Tibial nerve (tissue), 4 donors: ENCODE measurements around the gene TMCO6. TPM values are rescaled to one million over a fixed set of nuclear protein-coding genes. Genes with fewer than 3 reads are reported as not detected.

Source experiments
- DNase-seq, 2 donors: peaks; one replicate each; pipeline ENCODE4 v3.0.0-alpha.2; 2019; ENCODE audit warnings: low spot score in 2 of 2
- H3K27ac ChIP-seq, 4 donors: fragments of 200-600 bp; sonication (generic) in 3 of 4; one replicate each; pipeline ENCODE4 v1.5.1; 2017 to 2019; ENCODE audit warnings: mild to moderate bottlenecking in 1 of 4
- H3K27me3 ChIP-seq, 2 donors: fragments of 200-600 bp; sonication (generic) in 1 of 2; one replicate each; pipeline versions ENCODE4 v1.5.1 to v1.6.0; 2017 to 2019
- H3K36me3 ChIP-seq, 3 donors: fragments of 200-600 bp; sonication (generic); one replicate each; pipeline ENCODE4 v1.5.1; 2018 to 2019
- H3K4me1 ChIP-seq, 4 donors: fragments of 200-600 bp; sonication (generic) in 3 of 4; one replicate each; pipeline ENCODE4 v1.5.1; 2017 to 2019
- H3K4me3 ChIP-seq, 4 donors: fragments of 200-600 bp; sonication (generic) in 3 of 4; one replicate each; pipeline ENCODE4 v1.5.1; 2017 to 2019; ENCODE audit warnings: mild to moderate bottlenecking in 1 of 4, moderate library complexity in 1 of 4
- H3K9me3 ChIP-seq, 4 donors: fragments of 200-600 bp; sonication (generic) in 3 of 4; one replicate each; pipeline ENCODE4 v1.5.1; 2017 to 2019
- EP300 ChIP-seq, 2 donors: sonication (generic); formaldehyde crosslinking; IDR thresholded peaks; one replicate each; pipeline ENCODE4 v1.6.1; 2017; ENCODE audit warnings: antibody characterized with exemption in 2 of 2, mild to moderate bottlenecking in 1 of 2
- POLR2A ChIP-seq, 2 donors: fragments of 450-650 bp; IDR thresholded peaks; one replicate each; pipeline ENCODE4 v1.6.1; 2017; ENCODE audit warnings: antibody characterized with exemption in 2 of 2, mild to moderate bottlenecking in 2 of 2, moderate library complexity in 2 of 2
- WGBS, 2 donors: methylation state at CpG; one replicate each; pipeline ENCODE4 v1.1.5; 2018; 5-methylcytosine and 5-hydroxymethylcytosine counted together
- total RNA-seq, 4 donors: library from RNA; depleted of rRNA; stranded (reverse); fragments of >200 nt; gene quantifications; one replicate each; pipeline ENCODE4 v1.1.0, GENCODE V29; 2016
- TF ChIP-seq, protein P1 (sequence below), 5 experiments: fragments of 200-600 bp in 3 of 5; fragments of 450-650 bp in 2 of 5; sonication (generic) in 3 of 5; IDR thresholded peaks; one replicate each; pipeline ENCODE4 v1.5.1; 2016 to 2019; ENCODE audit warnings: antibody characterized with exemption in 5 of 5, mild to moderate bottlenecking in 3 of 5, moderate library complexity in 2 of 5

Gene TMCO6
- total RNA-seq, 4 donors from 2014 or later: 72.8 to 129 (median 93.0) TPM

- Histone ChIP-seq H3K9me3 (no peaks in the 10 kb centered on the region), H3K27me3 (no peaks in the 10 kb centered on the region), H3K4me1 (peaks cover 0 to 38% (median 20%) of the 10 kb centered on the region in 4 donors), H3K36me3 (peaks cover 11 to 61% (median 27%) of the 10 kb centered on the region in 3 donors), H3K27ac (no peak overlapping the region), H3K4me3 (no peak overlapping the region)
- 59 to 63% methylated on average over 5 of the region's 5 CpGs for WGBS, 2 donors
- no peak for DNase-seq
- TF ChIP-seq POLR2A (IDR thresholded peaks at IDR 0.05) (no peak), EP300 (IDR thresholded peaks at IDR 0.05) (no peak)
- TF ChIP-seq, protein P1, sequence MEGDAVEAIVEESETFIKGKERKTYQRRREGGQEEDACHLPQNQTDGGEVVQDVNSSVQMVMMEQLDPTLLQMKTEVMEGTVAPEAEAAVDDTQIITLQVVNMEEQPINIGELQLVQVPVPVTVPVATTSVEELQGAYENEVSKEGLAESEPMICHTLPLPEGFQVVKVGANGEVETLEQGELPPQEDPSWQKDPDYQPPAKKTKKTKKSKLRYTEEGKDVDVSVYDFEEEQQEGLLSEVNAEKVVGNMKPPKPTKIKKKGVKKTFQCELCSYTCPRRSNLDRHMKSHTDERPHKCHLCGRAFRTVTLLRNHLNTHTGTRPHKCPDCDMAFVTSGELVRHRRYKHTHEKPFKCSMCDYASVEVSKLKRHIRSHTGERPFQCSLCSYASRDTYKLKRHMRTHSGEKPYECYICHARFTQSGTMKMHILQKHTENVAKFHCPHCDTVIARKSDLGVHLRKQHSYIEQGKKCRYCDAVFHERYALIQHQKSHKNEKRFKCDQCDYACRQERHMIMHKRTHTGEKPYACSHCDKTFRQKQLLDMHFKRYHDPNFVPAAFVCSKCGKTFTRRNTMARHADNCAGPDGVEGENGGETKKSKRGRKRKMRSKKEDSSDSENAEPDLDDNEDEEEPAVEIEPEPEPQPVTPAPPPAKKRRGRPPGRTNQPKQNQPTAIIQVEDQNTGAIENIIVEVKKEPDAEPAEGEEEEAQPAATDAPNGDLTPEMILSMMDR (IDR thresholded peaks at IDR 0.05): no peak
Observed at GRCh38 chr5:140694276-140694675, 55.0 kb downstream of the TMCO6 start.

Other genes with a start within 250 kb of the TMCO6 start
- gene ANKHD1, start 237.6 kb upstream of the TMCO6 start, total RNA-seq: 100 to 1,000 TPM; 119 to 212 (median 162) TPM
- 10 to 100 TPM; 12.3 to 29.4 (median 14.9) TPM for gene EIF4EBP3, start 91.8 kb upstream of the TMCO6 start, total RNA-seq
- gene SRA1, start 82.0 kb upstream of the TMCO6 start, total RNA-seq: 10 to 100 TPM; 16.6 to 23.7 (median 19.2) TPM
- 10 to 100 TPM; 43.7 to 70.8 (median 48.4) TPM for gene APBB3, start 74.9 kb upstream of the TMCO6 start, total RNA-seq
- 10 to 100 TPM; 22.9 to 36.9 (median 26.8) TPM for gene SLC35A4, start 74.6 kb upstream of the TMCO6 start, total RNA-seq
- 10 to 100 TPM; 54.6 to 81.0 (median 77.0) TPM for gene CD14, start 6.3 kb upstream of the TMCO6 start, total RNA-seq
- 10 to 100 TPM; 52.2 to 80.6 (median 64.3) TPM for gene NDUFA2, start 8.2 kb downstream of the TMCO6 start, total RNA-seq
- gene IK, start 8.4 kb downstream of the TMCO6 start, total RNA-seq: 100 to 1,000 TPM in 2 of 4 donors, 10 to 100 TPM in 2; 91.6 to 142 (median 108) TPM
- gene WDR55, start 25.5 kb downstream of the TMCO6 start, total RNA-seq: 10 to 100 TPM; 15.1 to 33.0 (median 21.1) TPM
- gene DND1, start 34.1 kb downstream of the TMCO6 start, total RNA-seq: 1 to 10 TPM; 1.3 to 6.1 (median 2.0) TPM
- 10 to 100 TPM; 45.4 to 63.9 (median 48.6) TPM for gene HARS1, start 51.9 kb downstream of the TMCO6 start, total RNA-seq
- gene HARS2, start 52.0 kb downstream of the TMCO6 start, total RNA-seq: 10 to 100 TPM; 33.9 to 41.2 (median 35.1) TPM
- gene ZMAT2, start 61.0 kb downstream of the TMCO6 start, total RNA-seq: 10 to 100 TPM; 25.5 to 43.1 (median 33.6) TPM
- not detected for gene PCDHA1, start 146.7 kb downstream of the TMCO6 start, total RNA-seq
- gene PCDHA2, start 155.4 kb downstream of the TMCO6 start, total RNA-seq: under 1 TPM in 1 of 4 donors, not detected in 3; 0.21 TPM
- 1 to 10 TPM in 1 of 4 donors, under 1 TPM in 3; 0.84 to 3.5 (median 0.94) TPM for gene PCDHA3, start 161.6 kb downstream of the TMCO6 start, total RNA-seq
- gene PCDHA4, start 167.6 kb downstream of the TMCO6 start, total RNA-seq: 1 to 10 TPM; 1.6 to 5.7 (median 2.0) TPM
- gene PCDHA5, start 182.2 kb downstream of the TMCO6 start, total RNA-seq: 1 to 10 TPM in 1 of 4 donors, under 1 TPM in 3; 0.39 to 2.7 (median 0.54) TPM
- 1 to 10 TPM; 1.3 to 1.9 (median 1.4) TPM for gene PCDHA6, start 188.5 kb downstream of the TMCO6 start, total RNA-seq
- gene PCDHA7, start 194.8 kb downstream of the TMCO6 start, total RNA-seq: 1 to 10 TPM; 1.2 to 2.9 (median 1.7) TPM
- gene PCDHA8, start 201.7 kb downstream of the TMCO6 start, total RNA-seq: 1 to 10 TPM in 1 of 4 donors, under 1 TPM in 3; 0.63 to 2.0 (median 0.84) TPM
- gene PCDHA9, start 208.9 kb downstream of the TMCO6 start, total RNA-seq: 1 to 10 TPM in 1 of 4 donors, under 1 TPM in 3; 0.39 to 1.8 (median 0.64) TPM
- 1 to 10 TPM in 3 of 4 donors, under 1 TPM in 1; 0.78 to 4.4 (median 2.4) TPM for gene PCDHA10, start 216.4 kb downstream of the TMCO6 start, total RNA-seq
- gene PCDHA11, start 229.5 kb downstream of the TMCO6 start, total RNA-seq: 1 to 10 TPM in 1 of 4 donors, under 1 TPM in 3; 0.60 to 1.3 (median 0.91) TPM
- 10 to 100 TPM in 1 of 4 donors, 1 to 10 TPM in 3; 3.3 to 10.5 (median 6.7) TPM for gene PCDHA12, start 235.9 kb downstream of the TMCO6 start, total RNA-seq
- 1 to 10 TPM in 3 of 4 donors, under 1 TPM in 1; 0.66 to 3.0 (median 1.7) TPM for gene PCDHA13, start 242.7 kb downstream of the TMCO6 start, total RNA-seq